ENCODE data around the gene AVPR2.

AVPR2 gene

GRCh38 chrX:153871451-153871850 lies 33.0 kb upstream of the AVPR2 start:
- DNase-seq (ENCODE audit: low read depth): no peak

GRCh38 chrX:153871946-153872878 lies 32.3 kb upstream of the AVPR2 start:
- no peak for DNase-seq (ENCODE audit: low read depth)

GRCh38 chrX:153873282-153874084 lies 31.0 kb upstream of the AVPR2 start:
- DNase-seq (ENCODE audit: low read depth): no peak

GRCh38 chrX:153874085-153874365 lies 30.4 kb upstream of the AVPR2 start:
- DNase-seq (ENCODE audit: low read depth): no peak

- no peak for DNase-seq (ENCODE audit: low read depth)
Observed at GRCh38 chrX:153874366-153875125, 29.9 kb upstream of the AVPR2 start.

GRCh38 chrX:153875391-153876111 lies 28.9 kb upstream of the AVPR2 start:
- DNase-seq (ENCODE audit: low read depth): no peak

GRCh38 chrX:153876112-153876491 lies 28.4 kb upstream of the AVPR2 start:
- no peak for DNase-seq (ENCODE audit: low read depth)

- DNase-seq (ENCODE audit: low read depth): no peak
Observed at GRCh38 chrX:153877571-153878261, 26.8 kb upstream of the AVPR2 start.

GRCh38 chrX:153878345-153878744 lies 26.1 kb upstream of the AVPR2 start:
- DNase-seq (ENCODE audit: low read depth): no peak

- no peak for DNase-seq (ENCODE audit: low read depth)
Observed at GRCh38 chrX:153878969-153879653, 25.4 kb upstream of the AVPR2 start.

GRCh38 chrX:153879741-153880439 lies 24.6 kb upstream of the AVPR2 start:
- DNase-seq (ENCODE audit: low read depth): no peak

- no peak for DNase-seq (ENCODE audit: low read depth)
Observed at GRCh38 chrX:153880440-153880815, 24.0 kb upstream of the AVPR2 start.

- no peak for DNase-seq (ENCODE audit: low read depth)
Observed at GRCh38 chrX:153881281-153881680, 23.2 kb upstream of the AVPR2 start.

GRCh38 chrX:153882086-153882498 lies 22.4 kb upstream of the AVPR2 start:
- DNase-seq (ENCODE audit: low read depth): no peak

- DNase-seq (ENCODE audit: low read depth): no peak
Observed at GRCh38 chrX:153882557-153882956, 21.9 kb upstream of the AVPR2 start.

- no peak for DNase-seq (ENCODE audit: low read depth)
Observed at GRCh38 chrX:153883163-153883843, 21.2 kb upstream of the AVPR2 start.

GRCh38 chrX:153884136-153884535 lies 20.3 kb upstream of the AVPR2 start:
- no peak for DNase-seq (ENCODE audit: low read depth)

- DNase-seq (ENCODE audit: low read depth): no peak
Observed at GRCh38 chrX:153884590-153884989, 19.9 kb upstream of the AVPR2 start.

GRCh38 chrX:153885208-153885787 lies 19.2 kb upstream of the AVPR2 start:
- DNase-seq (ENCODE audit: low read depth): no peak
